ENCODE data around the gene NHLH1.

DNA sequence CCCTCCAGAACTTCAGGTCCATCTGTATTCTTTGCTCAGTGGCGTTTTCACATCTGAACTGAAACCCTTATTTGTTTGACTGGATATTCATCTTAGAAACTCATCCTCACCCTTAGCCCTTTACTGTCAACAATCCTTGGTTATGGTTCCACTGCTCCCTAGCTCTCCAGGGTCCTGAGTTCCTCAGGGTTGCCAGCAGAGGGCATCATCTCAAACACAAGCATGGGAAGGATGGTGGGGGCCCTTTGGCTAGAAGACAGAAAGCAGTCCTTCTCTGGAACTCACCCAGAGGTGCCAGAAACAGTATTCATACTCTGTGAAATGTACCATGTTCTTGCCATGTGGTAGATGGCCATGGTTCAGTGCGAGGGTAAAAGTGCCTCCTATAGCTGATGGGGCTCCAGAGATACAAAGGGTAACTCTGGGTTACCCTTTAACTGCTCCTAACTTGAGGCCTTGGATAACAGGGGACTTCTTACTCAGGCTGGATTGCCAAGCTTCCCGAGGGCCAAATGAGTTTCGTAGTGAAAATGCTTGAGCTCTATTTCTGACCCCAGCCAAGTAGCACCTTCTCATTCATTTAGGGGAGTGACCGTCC, 12.4 kb upstream of the NHLH1 start:
- TF ChIP-seq POLR2AphosphoS5 (IDR thresholded peaks at IDR 0.05; ENCODE audit: low read depth, low read length) (no peak), TAF1 (IDR thresholded peaks at IDR 0.05; ENCODE audit: borderline replicate concordance, low read depth, low read length) (no peak), POLR2A (IDR thresholded peaks at IDR 0.05; ENCODE audit: low read depth, low read length) (no peak)
